Keratinocyte (primary cell): ENCODE results near the gene CA5B.

ENCODE experiments used
- CTCF ChIP-seq, 3 experiments: IDR thresholded peaks in 1 of 3; conservative IDR thresholded peaks in 1 of 3; optimal IDR thresholded peaks in 1 of 3; 2 replicates in 2 of 3; 3 replicates in 1 of 3; pipeline versions ENCODE3 to v1.5.1; 2011; ENCODE audit warnings: low read length in 3 of 3, mild to moderate bottlenecking in 3 of 3, moderate library complexity in 2 of 3, control low read depth in 1 of 3, inconsistent platforms in 1 of 3; ENCODE audit not compliant: insufficient read depth in 2 of 3; ENCODE audit errors: extremely low read depth in 1 of 3
- EZH2 ChIP-seq: IDR thresholded peaks from one replicate; pipeline ENCODE4 v1.6.1; 2012; ENCODE audit warnings: inconsistent platforms, mild to moderate bottlenecking, low read length, moderate library complexity

- TF ChIP-seq EZH2 (no peak), CTCF (optimal IDR thresholded peaks at IDR 0.05 in 1 of 3, IDR thresholded peaks at IDR 0.05 in 1 of 3, conservative IDR thresholded peaks at IDR 0.05 in 1 of 3; ENCODE audit: extremely low read depth in 1 of 3, insufficient read depth in 2 of 3, low read length in 3 of 3) (no peak)
Observed at GRCh38 chrX:15822922-15823321, 84.9 kb downstream of the CA5B start.
